ENCODE measurements around the gene IRAG1.
A peak's percentile ranks its signal among the peaks of the same experiment; 100 is the strongest.
"Not testable (repeated sequence)": the region's sequence is repeated elsewhere in the genome, so short reads cannot be mapped to it uniquely, and the experiment has no call there.

IRAG1 gene

DNA sequence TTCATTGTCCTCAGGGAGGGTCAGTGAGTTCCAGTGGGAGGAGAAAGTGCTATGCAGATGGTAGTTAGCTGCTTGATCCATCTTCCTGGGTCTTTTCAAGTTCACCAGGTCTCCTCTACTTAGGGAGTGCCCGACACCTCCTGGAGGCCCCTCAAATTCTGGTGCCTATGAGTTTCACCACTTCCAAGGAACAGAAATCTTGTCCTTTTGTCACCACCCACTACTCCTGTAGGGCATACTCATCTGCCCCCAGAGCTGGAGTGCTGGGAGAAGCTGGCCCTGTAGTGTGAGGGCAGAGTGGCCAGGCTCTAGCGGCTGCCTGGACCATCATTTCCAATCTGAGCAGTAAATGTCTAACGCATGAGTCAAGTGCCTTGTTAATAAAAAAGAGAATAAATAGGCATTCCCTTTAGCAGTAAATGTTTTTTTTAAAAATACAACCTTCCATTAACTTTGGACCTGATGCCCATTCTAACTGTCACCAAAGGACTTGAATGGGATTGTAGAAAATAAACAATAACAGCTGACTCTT, 12.5 kb downstream of the IRAG1 start:
- H3K79me2 ChIP-seq (ENCODE audit: control insufficient read depth, insufficient read depth, low read length, unreplicated experiment), result no peaks in the 10 kb centered on the region
- H3K27ac ChIP-seq (ENCODE audit: low read depth, low read length), result no peak overlapping the region
- H3K4me3 ChIP-seq (ENCODE audit: low read depth, low read length), result no peak overlapping the region
- no peaks in the 10 kb centered on the region for H3K4me1 ChIP-seq (ENCODE audit: control insufficient read depth, insufficient read depth, low read length, unreplicated experiment)
- no peaks in the 10 kb centered on the region for H3K36me3 ChIP-seq (ENCODE audit: insufficient read depth, low read length)
- peaks cover 2% of the 10 kb centered on the region; the same call in 1 of the 2 replicates for H3K27me3 ChIP-seq (ENCODE audit: insufficient read depth, low read length)
- no peak overlapping the region for H2AFZ ChIP-seq (ENCODE audit: low read length, unreplicated experiment)

DNA sequence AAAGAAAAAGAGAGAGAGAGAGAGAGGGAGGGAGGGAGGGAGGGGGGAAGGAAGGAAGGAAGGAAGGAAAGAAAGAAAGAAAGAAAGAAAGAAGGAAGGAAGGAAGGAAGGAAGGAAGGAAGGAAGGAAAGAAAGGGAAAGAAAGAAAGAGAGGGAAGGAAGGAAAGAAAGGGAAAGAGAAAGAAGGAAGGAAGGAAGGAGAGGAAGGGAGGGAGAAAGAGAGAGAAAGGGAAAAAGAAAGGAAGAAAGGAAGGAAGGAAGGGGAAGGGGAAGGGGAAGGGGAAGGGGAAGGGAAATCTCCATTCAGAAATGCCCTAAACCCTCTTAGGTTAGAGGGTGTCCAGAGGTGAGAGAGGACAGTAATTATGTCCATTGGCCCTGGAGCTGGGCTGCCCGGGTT, 13.3 kb downstream of the IRAG1 start:
- not testable (repeated sequence) for H3K36me3 ChIP-seq (ENCODE audit: insufficient read depth, low read length); H2AFZ ChIP-seq (ENCODE audit: low read length, unreplicated experiment); H3K79me2 ChIP-seq (ENCODE audit: control insufficient read depth, insufficient read depth, low read length, unreplicated experiment); H3K4me3 ChIP-seq (ENCODE audit: low read depth, low read length); H3K27ac ChIP-seq (ENCODE audit: low read depth, low read length); H3K4me1 ChIP-seq (ENCODE audit: control insufficient read depth, insufficient read depth, low read length, unreplicated experiment); H3K27me3 ChIP-seq (ENCODE audit: insufficient read depth, low read length)

GRCh38 chr11:10679644-10680043, 13.9 kb downstream of the IRAG1 start:
- Histone ChIP-seq H3K79me2 (ENCODE audit: control insufficient read depth, insufficient read depth, low read length, unreplicated experiment) (no peaks in the 10 kb centered on the region), H3K4me3 (ENCODE audit: low read depth, low read length) (no peak overlapping the region), H3K4me1 (ENCODE audit: control insufficient read depth, insufficient read depth, low read length, unreplicated experiment) (peaks cover 8% of the 10 kb centered on the region), H2AFZ (ENCODE audit: low read length, unreplicated experiment) (no peak overlapping the region), H3K27ac (ENCODE audit: low read depth, low read length) (no peak overlapping the region), H3K36me3 (ENCODE audit: insufficient read depth, low read length) (no peaks in the 10 kb centered on the region), H3K27me3 (ENCODE audit: insufficient read depth, low read length) (peaks cover 2% of the 10 kb centered on the region; the same call in 1 of the 2 replicates)

DNA sequence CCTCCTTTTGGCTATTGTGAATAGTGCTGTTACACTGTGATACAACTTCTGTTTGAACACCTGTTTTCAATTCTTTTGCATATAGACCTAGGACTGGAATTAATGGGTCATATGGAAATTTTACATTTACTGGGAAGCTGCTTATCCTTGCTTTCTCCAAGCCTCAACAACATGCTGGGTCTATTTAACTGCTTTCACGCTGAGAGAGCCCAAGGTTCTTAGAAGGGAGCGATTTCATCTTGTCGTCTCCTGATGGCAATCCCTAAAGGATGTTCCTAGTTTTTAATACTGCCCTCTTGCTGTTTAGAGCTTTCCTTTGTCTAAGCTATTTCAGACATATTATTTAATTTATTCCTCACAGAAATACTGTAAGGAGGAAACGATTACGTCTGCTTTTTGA, 15.5 kb downstream of the IRAG1 start:
- Histone ChIP-seq H3K27me3 (ENCODE audit: insufficient read depth, low read length) (peaks cover 2% of the 10 kb centered on the region; the same call in 1 of the 2 replicates), H3K79me2 (ENCODE audit: control insufficient read depth, insufficient read depth, low read length, unreplicated experiment) (no peaks in the 10 kb centered on the region), H3K27ac (ENCODE audit: low read depth, low read length) (no peak overlapping the region), H3K36me3 (ENCODE audit: insufficient read depth, low read length) (no peaks in the 10 kb centered on the region), H3K4me1 (ENCODE audit: control insufficient read depth, insufficient read depth, low read length, unreplicated experiment) (peaks cover 19% of the 10 kb centered on the region), H3K4me3 (ENCODE audit: low read depth, low read length) (no peak overlapping the region), H2AFZ (ENCODE audit: low read length, unreplicated experiment) (no peak overlapping the region)

DNA sequence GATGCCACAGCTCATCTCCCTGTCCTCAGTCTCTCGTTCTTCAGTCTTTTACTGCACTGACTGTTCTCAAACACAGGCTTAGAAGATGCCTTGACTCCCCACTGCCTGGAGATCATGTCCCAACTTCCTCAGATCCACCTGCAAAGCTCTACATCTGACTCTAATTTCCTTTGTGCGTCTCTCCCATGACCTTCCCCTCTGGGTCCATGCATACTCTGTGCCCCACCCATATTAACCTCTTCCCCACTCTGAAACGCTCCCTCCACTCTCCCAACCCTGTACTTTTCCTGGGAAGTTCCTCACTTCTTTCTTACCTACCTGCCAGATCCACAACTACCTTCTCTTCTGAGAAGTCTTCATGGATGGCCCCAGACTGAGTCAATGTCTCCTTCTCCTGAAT, 16.6 kb downstream of the IRAG1 start:
- Histone ChIP-seq H3K4me3 (ENCODE audit: low read depth, low read length) (no peak overlapping the region), H3K27ac (ENCODE audit: low read depth, low read length) (no peak overlapping the region), H3K36me3 (ENCODE audit: insufficient read depth, low read length) (no peaks in the 10 kb centered on the region), H3K4me1 (ENCODE audit: control insufficient read depth, insufficient read depth, low read length, unreplicated experiment) (peaks cover 19% of the 10 kb centered on the region), H2AFZ (ENCODE audit: low read length, unreplicated experiment) (no peak overlapping the region), H3K79me2 (ENCODE audit: control insufficient read depth, insufficient read depth, low read length, unreplicated experiment) (no peaks in the 10 kb centered on the region), H3K27me3 (ENCODE audit: insufficient read depth, low read length) (0 out of 2 replicates have a peak, but pooled peaks cover 2% of the 10 kb centered on the region)

DNA sequence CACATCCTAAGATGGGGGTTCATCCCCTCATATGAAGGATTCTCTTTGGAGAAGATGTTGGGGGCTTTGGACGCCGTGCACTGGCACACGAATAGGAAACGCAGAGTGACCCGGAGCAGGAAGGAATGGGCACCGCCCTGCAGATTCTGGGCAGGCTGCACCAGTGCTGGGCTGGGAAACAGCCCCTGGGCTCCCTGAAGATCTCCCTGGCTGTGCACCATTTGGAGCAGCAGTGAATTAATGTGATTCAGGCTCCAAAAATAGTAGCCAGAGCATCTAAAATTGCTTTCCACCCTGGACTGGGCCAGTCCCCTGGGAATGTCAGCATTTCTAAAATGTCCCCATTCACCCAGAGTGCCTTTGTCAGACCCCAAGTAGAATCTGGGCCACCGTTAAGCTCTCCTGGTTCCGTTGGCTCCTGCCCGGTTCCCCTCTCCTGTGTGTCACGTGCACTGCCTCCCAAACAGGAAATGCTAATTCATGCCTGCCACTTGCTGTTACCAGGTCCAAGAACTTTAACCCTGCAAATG, 18.6 kb downstream of the IRAG1 start:
- peaks cover 19% of the 10 kb centered on the region for H3K4me1 ChIP-seq (ENCODE audit: control insufficient read depth, insufficient read depth, low read length, unreplicated experiment)
- peak overlapping the region; percentile 88 for H2AFZ ChIP-seq (ENCODE audit: low read length, unreplicated experiment)
- no peak overlapping the region for H3K27ac ChIP-seq (ENCODE audit: low read depth, low read length)
- H3K27me3 ChIP-seq (ENCODE audit: insufficient read depth, low read length), result 0 out of 2 replicates have a peak, but pooled peaks cover 2% of the 10 kb centered on the region
- H3K79me2 ChIP-seq (ENCODE audit: control insufficient read depth, insufficient read depth, low read length, unreplicated experiment), result no peaks in the 10 kb centered on the region
- no peaks in the 10 kb centered on the region for H3K36me3 ChIP-seq (ENCODE audit: insufficient read depth, low read length)
- H3K4me3 ChIP-seq (ENCODE audit: low read depth, low read length), result peak overlapping the region; percentile 59

GRCh38 chr11:10674440-10674855, 19.1 kb downstream of the IRAG1 start:
- no peaks in the 10 kb centered on the region for H3K36me3 ChIP-seq (ENCODE audit: insufficient read depth, low read length)
- peak overlapping the region; percentile 59 for H3K4me3 ChIP-seq (ENCODE audit: low read depth, low read length)
- H3K79me2 ChIP-seq (ENCODE audit: control insufficient read depth, insufficient read depth, low read length, unreplicated experiment), result no peaks in the 10 kb centered on the region
- H3K4me1 ChIP-seq (ENCODE audit: control insufficient read depth, insufficient read depth, low read length, unreplicated experiment), result peaks cover 23% of the 10 kb centered on the region
- peak overlapping the region; percentile 88 for H2AFZ ChIP-seq (ENCODE audit: low read length, unreplicated experiment)
- no peak overlapping the region for H3K27ac ChIP-seq (ENCODE audit: low read depth, low read length)
- H3K27me3 ChIP-seq (ENCODE audit: insufficient read depth, low read length), result 0 out of 2 replicates have a peak, but pooled peaks cover under 1% of the 10 kb centered on the region

DNA sequence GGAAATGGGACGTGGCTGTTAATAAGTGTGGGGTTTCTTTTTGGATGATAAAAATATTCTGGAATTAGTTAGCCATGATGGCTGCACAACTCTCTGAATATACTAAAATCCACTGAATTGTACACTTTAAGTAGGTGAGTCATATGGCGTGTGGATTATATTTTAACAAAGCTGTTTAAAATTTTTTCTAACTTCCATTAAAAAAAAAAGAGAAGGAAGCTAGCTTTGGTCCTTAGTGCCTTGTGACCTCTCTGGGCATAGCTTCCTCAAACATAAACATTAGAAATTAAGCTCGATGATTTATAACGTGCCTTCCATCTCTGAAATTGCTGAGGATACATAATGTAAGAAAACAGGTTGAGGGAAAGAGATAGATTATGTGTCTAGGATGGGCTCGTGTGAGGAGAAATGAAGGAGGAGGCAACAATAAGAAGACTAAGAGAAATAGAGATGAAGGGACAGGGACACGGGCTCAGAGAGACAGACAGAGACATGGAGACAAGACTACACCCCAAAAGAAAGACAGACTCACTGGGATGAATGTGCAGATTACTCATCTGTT, 20.0 kb downstream of the IRAG1 start:
- H3K4me3 ChIP-seq (ENCODE audit: low read depth, low read length), result no peak overlapping the region
- no peaks in the 10 kb centered on the region for H3K27me3 ChIP-seq (ENCODE audit: insufficient read depth, low read length)
- no peak overlapping the region for H2AFZ ChIP-seq (ENCODE audit: low read length, unreplicated experiment)
- no peaks in the 10 kb centered on the region for H3K36me3 ChIP-seq (ENCODE audit: insufficient read depth, low read length)
- no peaks in the 10 kb centered on the region for H3K79me2 ChIP-seq (ENCODE audit: control insufficient read depth, insufficient read depth, low read length, unreplicated experiment)
- peaks cover 31% of the 10 kb centered on the region for H3K4me1 ChIP-seq (ENCODE audit: control insufficient read depth, insufficient read depth, low read length, unreplicated experiment)
- H3K27ac ChIP-seq (ENCODE audit: low read depth, low read length), result no peak overlapping the region

DNA sequence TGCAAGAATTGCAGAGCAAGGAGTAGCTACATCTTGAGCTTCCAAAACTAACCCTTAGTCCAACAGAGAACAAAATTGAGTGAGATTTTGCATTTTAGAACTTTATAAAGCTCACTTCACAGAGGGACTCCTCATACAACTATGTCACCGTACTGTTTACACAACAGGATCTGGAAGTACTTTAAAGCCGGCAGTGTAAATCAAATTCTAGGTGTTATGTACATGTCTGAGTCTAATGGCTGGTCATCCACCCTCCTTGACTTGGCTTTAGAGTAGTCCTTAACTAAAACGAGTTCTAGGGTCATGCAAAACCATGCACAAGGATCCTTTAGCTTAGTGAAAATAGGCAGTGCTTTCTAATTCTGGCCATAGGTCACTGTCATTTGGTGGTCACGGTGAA, 23.5 kb downstream of the IRAG1 start:
- Histone ChIP-seq H3K36me3 (ENCODE audit: insufficient read depth, low read length) (no peaks in the 10 kb centered on the region), H3K4me3 (ENCODE audit: low read depth, low read length) (no peak overlapping the region), H3K4me1 (ENCODE audit: control insufficient read depth, insufficient read depth, low read length, unreplicated experiment) (peaks cover 48% of the 10 kb centered on the region), H2AFZ (ENCODE audit: low read length, unreplicated experiment) (peak overlapping the region; percentile 54), H3K27ac (ENCODE audit: low read depth, low read length) (no peak overlapping the region), H3K79me2 (ENCODE audit: control insufficient read depth, insufficient read depth, low read length, unreplicated experiment) (no peaks in the 10 kb centered on the region), H3K27me3 (ENCODE audit: insufficient read depth, low read length) (no peaks in the 10 kb centered on the region)

GRCh38 chr11:10669258-10670033, 24.1 kb downstream of the IRAG1 start:
- H3K4me1 ChIP-seq (ENCODE audit: control insufficient read depth, insufficient read depth, low read length, unreplicated experiment), result peaks cover 41% of the 10 kb centered on the region
- no peak overlapping the region for H3K27ac ChIP-seq (ENCODE audit: low read depth, low read length)
- H3K4me3 ChIP-seq (ENCODE audit: low read depth, low read length), result no peak overlapping the region
- no peaks in the 10 kb centered on the region for H3K36me3 ChIP-seq (ENCODE audit: insufficient read depth, low read length)
- no peaks in the 10 kb centered on the region for H3K27me3 ChIP-seq (ENCODE audit: insufficient read depth, low read length)
- no peaks in the 10 kb centered on the region for H3K79me2 ChIP-seq (ENCODE audit: control insufficient read depth, insufficient read depth, low read length, unreplicated experiment)
- H2AFZ ChIP-seq (ENCODE audit: low read length, unreplicated experiment), result peak overlapping the region; percentile 54

Measured in ACC112 (cell line).